ENCODE results near the gene PDCD7. TPM values are rescaled to one million over a fixed set of nuclear protein-coding genes. Genes with fewer than 3 reads are reported as not detected.
A peak's percentile ranks its signal among the peaks of the same experiment; 100 is the strongest.
"Not testable (repeated sequence)": the region's sequence is repeated elsewhere in the genome, so short reads cannot be mapped to it uniquely, and the experiment has no call there.

PDCD7 gene
- total RNA-seq, 1 donor from 2014 or later, result 19.7 TPM

DNA sequence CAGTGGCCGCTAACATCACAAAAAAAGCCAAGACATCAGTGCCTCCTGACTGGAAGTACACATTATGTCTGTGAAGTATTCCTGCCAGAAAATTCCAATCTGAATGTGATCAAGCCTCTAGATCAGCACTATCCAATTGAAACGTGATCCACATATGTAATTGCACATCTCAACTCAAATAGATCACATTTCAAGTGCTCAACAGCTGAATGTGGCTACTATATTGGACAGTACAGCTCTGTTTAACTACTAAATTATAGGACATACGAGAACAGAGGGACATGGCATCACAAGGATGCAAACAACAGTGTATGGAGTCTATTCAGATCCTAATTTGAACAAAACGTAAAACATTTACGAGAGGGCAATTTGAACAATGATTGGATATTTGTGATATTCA lies 18.1 kb downstream of the PDCD7 start:
- no peak for DNase-seq

DNA sequence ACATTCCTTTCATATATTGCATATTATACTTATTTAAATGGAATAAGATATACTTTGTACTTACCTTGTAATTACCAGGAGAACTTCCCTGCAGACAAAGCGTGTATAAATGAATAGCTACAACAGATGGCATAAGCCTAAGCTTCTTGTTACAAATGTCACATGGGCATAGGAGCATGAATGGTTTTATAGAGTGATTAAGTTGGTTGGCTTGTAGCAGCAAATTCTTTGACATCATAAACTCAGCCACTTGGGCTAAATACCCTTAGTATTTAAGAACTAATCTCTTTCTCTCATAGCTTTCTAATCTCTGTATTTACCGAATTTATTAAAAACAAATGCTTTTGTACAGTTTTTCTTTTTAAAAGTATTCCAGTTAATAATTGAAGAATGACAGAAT lies 18.5 kb downstream of the PDCD7 start, which contains the start of gene UBAP1L:
Gene UBAP1L, minus strand, starts transcription at position 115 of the 400 bp plus-strand sequence. CDS start 8,985 bp downstream, outside the sequence.
- DNase-seq, result no peak

DNA sequence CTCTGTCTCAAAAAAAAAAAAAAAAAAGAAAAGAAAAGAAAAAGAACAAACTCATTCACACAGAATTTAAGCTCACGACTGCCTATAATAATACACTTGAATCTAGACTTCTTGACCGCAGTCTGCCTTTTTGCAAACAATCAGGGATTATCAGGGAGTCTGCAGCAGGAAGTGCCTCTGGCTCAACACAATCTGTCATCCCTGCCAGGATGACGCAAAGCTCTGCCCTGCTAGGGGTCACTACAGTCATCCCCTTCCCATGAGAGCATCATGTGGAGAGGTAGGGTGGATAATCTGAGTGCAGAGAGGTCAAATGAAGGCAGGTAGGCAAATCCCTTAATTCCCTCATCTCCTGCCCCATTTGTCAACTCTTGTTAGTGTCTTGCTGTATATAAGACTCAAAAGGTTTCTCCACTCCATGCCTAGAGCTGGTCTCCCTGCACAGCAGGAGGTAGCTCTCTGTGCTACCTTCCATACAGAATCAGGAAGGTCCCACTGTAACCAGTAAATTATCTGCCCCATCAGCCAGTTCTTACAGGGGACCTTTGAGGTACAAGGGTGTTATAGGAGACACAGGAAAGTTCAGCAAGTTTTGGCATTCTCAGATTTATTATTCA lies 22.8 kb downstream of the PDCD7 start:
- no peak for DNase-seq

DNA sequence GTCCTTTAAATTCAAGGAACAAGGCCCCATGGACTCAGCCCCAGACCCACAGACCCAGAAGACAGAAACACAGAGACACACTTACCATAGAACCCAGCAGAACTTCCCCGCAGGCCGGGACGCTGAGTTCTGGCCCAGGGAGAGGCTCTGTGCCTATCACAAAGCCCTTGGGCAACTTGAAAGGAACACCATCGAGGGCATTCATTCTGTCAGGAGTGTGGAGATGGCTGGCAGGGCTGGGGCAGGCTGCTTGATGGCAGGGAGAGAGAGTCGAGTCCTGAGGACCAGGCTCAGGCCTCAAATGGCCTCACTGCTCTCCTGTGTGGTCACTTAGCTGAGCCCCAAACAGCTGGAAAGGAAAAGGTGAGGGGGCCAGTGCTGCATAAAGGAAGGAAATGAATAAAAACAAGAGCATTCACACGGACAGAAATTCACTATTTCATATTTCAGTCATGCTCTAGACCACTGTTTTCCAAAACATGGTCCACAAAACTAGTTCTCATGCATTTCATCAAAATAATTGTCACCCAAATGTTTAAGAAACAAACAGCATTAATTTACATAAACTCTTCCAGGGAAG lies 27.5 kb downstream of the PDCD7 start:
- DNase-seq, result no peak

DNA sequence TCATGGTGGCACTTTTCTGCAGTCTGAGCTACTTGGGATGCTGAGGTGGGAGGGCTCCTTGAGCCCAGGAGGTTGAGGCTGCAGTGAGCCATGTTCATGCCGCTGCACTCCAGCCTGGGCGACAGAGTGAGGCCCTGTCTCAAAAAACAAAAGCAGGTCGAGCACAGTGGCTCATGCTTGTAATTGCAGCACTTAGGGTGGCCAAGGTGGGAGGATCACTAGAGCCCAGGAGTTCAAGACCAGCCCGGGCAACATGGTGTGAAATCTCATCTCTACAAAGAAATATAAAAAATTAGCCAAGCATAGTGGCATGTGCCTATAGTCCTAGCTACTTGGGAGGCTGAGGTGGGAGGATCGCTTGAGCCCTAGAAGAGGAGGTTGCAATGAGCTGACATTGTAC lies 28.6 kb downstream of the PDCD7 start:
- no peak for DNase-seq

DNA sequence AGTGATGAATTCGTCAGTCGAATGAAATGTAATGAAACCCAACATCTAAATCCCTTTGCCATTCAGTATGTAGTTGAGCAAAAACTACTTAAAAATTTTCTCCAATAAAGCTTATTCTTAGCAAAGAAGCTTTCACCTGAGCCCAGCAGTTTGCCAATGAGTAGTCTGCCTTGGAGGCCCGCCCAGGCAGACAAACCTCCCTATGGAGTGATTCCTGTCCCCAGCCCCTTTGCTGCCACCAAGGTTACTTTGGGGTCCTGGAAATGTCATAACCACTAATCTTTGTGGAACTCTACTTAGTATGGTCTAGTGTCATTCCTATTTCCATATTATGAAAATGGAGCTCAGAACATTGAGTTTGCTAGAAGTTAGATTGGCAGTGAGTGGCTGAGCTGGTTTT lies 30.7 kb downstream of the PDCD7 start:
- DNase-seq, result no peak

DNA sequence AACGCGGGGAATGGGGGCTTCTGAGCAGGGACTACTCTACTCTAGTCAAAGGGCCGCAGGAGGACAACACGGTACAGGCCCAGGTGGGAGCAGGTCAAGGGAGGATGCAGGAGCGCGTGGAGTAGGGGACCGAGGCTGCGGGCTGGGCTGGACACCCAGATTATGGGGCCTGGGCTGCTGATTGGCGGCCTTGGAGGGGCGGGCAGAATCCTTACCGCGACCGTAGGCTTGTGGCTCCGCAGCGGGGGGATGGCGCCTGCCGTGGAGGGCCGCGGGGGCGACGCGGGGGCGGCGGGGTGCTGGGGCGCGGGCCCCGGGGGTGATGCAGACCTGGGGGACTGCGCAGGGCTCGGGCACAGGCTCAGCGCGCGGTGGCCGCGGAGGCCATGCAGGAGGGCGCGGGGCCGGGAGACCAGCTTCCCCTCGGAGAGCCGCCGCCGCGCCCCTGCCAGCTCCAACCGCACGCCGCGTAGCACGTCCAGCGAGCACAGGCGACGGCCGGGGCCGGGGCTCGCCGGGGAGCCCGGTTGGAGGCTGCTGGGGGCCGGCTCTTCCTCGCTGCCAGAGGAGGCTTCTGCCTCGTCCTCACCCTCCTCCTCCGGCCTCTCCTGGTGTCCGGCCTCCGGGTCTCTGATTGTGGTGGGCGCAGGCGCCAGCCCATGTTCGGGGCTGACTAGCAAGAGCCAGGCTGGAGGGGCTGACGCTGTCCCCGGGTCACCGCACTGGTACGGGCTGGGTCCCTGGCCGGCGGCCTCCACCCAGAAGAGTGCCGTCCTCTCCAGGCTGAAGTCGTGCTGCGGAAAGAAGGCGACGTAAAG lies 31.5 kb downstream of the PDCD7 start:
- no peak for DNase-seq

DNA sequence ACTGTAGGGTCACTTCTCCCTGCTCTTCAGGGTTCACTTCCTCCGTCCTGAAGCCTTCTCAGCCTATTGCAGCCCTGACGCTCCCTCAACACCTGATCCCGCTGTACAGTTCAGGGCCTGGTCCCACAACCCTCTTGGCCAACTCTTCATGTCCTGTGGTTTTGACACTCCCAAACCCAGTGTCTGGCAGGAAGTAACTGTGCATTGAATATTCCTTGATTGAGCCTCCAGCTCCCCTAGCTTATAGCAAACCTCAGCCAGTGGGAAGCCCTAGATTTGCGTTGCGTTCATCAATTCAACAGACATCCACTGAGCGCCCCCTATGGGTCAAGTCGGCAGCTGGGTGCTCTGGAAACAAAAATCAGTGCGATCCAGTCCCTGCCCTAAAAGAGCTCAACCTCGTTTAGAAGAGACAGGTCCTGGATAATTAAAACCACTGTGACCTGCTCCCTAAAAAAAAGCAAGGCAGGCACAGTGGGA lies 32.2 kb downstream of the PDCD7 start:
- DNase-seq, result peak; percentile 38

DNA sequence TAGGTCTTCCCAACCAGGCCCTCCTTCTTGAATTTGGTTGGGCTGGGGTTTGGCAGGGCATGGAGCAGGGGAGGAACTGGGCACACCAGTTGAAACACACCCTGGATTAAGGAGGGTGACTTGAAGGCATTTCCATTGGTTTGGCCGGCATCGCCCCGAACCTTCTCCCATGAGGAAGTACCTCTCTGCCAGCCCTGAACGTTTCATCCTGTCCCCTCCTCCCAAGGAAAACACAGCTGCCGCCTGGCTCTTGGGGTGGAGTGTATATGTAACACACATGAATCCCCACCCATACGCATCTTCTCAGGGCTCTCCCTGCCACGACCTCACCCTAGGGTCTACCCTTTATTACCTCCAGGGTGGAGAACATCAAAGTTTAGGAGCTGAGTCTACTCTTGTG lies 33.2 kb downstream of the PDCD7 start:
- DNase-seq, result no peak

DNA sequence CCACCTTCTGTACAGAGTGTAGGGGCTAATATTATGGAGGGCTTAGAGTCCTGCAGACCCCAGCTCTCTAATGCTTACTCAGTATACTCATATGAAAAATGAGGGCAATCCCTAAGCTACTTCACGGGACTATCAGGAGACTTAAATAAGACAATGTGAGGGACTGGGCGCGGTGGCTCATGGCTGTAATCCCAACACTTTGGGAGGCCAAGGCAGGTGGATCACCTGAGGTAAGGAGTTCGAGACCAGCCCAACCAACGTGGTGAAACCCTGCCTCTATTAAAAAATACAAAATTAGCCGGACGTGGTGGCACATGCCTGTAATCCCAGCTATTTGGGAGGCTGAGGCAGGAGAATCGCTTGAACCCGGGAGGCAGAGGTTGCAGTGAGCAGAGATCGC lies 33.8 kb downstream of the PDCD7 start:
- DNase-seq, result not testable (repeated sequence)

DNA sequence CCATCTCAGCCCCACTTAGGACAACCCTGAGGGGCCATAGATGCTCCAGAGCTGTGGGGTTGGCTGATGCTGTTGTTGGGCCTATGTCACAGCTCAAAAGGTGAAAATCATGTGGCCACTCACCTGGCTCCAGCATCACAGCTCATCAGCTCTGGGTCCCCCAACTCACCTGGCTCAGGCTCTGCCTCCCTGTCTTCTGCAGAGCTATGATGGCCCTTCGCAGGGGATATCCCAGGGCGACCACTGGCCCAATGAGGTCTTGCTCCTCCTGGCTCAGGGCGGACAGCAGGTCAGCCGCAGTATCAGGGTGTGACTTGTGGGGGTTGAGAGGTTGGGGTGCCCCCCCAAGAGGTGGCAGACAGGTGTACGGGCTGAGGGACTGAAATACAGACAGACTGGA lies 34.3 kb downstream of the PDCD7 start:
- DNase-seq, result no peak

DNA sequence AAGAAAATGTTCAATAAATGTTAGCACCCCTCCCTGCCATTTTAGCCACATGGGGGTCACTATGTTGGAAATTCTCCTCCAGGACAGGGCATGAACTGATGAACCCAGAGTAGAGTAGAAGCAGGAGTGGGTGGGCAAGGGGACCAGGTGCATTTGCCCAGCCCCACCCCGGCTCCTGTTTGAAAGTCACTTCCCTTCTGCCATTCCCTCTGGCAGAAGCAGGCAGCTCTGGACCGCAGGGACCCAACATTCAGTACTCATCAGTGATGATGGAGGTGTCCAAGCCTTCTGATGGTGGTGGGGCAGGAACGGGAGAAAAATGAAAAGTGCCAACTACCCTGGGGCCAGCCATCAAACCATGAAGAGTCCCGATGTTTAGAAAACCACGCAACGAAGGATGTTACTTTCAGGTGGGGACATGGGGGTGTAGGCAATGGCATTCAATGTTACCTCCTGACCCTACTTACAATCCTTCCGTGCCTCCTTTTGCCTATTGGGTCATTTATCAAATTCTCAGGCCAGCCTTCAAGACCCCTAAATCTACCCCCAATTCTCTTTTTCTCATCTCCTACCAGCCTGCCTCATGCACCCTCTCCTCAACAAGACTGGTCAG lies 35.9 kb downstream of the PDCD7 start:
- DNase-seq, result no peak

DNA sequence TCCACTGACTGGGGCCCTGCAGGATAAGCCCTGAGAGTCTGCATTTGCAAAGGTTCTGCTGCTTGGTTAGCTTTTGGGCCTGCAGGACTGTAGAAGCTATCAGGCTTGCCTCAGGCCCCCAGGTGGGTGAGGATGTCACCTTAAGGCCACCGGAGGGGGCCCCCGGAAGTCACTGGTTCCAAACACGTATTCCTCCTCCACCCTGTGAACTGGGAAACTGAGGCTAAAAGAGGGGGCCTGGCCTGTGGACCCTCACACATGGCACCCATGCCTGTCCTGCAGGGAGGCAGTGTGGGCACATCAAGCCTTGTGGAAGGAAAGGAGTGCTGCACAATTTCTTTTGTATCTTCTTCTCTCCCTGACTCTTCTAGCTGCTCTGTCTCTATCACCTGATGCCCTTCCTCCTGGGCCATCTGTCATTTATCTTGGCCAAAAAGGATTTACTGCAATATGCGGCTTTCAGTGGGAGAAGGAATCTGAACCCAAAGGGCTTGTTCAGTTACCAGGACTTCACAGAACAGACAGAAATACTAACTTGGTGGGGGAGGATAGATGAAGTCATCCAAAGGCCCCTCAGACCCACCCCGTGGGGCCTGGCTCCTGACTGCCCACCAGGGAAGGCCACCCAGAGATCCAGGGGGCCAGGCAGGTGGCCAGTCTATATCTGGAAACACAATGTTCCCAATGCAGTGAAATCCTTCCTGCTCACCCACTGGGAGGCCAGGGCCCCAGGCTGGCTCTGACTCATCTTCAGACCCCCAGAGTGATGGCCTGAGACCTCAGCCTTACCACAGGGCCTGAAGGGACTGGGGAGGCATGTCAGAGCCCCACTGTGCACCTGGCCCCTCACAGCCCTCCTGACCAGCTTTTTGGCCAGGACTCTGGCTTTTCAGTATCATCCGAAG lies 36.9 kb downstream of the PDCD7 start:
- no peak for DNase-seq

DNA sequence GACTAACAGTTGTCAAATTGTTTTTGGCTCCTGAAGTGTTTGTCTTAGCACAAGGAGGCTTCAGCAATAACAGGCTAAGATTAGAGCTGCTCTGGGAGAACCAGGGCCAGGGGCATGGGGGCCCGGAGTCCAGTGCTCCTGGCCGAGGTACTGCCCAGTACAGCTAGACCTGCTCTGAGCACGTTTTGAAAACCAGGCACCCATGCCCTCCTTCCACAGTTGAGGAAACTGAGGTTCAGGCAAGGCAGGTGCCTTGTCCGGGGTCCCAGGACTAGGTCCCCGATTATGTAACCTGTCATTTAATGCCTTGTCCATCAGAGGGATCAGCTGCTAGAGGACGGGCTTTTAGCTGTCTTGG lies 37.9 kb downstream of the PDCD7 start:
- DNase-seq, result no peak

DNA sequence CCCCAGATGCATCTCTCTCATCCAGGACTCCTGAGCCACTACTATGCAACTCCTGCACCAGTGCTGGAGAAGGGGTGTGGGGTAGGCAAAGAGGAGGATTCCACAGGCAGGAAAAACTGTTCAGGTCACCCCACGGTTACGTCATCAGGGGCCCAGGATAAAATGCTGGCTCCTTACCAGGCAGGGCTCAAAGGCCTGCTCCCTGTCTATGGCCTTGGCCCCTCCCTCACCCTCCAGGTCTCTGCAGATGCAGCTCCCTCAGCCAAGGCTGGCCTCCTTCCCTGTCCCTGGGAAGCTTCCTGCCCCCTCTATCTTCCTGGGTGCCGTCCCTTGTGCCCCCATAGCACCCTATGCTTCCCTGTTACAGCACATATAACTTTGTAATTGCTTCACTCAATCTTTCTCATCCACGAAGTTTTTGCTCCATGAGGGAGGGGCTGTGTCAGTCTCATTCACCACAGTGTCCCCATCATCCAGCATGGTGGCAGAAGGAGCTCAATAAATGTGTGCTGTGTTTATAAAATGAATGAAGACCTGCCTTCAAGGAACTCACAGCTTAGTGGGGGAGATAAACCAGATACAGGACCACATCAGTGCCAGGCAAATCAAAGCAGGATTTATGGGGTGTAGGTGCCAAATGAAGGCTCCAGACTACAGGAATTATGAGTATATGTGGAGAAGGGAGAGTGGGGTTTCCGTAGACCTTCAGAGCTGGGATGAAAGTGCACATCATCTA lies 38.4 kb downstream of the PDCD7 start:
- no peak for DNase-seq

DNA sequence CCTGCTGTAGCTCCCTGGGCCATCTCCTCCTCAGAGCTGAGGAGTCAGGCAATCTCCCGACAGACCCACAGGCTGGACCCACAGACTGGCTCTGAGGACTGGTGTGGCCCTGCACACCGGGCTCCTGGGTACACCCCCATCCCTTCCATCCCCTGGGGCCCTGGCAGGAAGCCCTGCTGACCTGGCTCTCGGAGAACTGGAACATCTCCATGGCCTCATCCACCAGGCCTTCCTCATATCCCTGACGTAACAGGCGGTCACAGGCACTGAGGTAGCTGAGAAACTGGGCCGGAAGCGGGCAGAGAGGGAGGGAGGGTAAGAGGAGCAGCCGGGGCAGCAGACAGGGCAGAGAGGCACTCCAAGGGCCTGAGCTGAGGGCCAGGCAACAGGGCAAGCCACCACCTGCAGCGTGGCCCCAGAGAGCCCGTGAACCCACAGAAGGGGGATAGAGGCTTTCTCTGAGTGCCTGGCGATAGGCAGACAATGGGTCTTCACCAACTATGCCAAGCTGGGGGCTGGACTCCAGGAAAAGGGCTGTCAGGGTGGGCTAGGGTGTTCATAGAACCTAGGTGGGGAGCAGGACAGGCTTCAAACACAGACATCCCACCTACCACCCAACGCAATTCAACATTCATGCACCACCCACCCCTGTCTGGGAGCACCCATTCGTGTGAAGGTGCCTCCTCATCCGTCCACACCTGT lies 39.2 kb downstream of the PDCD7 start:
- DNase-seq, result no peak

DNA sequence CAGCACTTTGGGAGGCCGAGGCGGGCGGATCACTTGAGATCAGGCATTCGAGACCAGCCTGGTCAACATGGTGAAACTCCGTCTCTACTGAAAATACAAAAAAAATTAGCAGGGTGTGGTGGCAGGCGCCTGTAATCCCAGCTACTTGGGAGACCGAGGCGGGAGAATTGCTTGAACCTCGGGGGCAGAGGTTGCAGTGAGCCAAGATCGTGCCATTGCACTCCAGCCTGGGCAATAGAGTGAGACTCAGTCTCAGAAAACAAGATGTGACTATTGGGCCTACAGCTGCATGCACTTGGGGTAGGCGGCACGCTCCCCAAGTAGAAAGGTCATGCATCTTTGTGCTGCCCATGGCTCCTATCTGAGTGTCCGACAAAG lies 39.8 kb downstream of the PDCD7 start:
- not testable (repeated sequence) for DNase-seq

DNA sequence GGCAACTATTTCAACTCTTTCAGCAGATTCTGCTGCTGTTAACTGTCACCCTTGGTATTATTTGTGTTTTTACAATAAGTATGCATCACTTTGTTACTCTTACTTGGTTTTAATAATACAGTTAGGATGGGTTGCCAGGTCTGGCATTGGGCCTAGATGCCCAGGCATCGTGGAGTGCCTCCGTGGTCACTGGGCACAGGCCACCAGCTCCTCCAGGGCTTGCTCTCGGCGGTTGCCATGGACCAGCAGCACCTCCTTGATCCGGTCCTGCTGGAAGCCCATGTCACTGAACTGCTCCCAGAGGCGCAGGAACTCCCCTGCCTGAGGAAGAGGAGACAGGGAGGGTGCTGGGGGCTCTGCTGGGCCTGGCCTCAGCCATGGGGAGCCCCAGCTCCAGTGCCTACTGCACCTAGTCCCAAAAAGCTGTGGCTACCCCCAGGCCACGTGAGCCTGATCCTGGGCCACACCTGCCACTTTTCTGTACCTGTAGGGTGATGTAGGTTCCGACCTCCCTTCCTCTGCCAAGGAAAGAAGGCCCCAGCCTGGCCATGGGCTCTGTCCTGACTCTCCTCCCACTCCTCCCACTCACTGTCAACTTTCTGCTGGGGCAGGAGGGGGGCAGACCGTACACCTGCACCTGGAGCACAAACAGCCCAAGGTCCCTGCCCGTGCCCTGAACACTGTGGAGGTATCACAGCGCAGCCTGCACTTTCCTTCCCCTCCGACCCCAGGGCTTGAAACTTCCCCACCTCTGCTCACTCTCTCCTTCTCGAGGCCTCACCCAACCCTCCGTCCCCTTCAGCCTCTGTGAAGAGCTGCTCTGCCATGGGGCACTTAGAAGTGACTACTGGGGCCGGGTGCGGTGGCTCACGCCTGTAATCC lies 40.5 kb downstream of the PDCD7 start:
- no peak for DNase-seq

DNA sequence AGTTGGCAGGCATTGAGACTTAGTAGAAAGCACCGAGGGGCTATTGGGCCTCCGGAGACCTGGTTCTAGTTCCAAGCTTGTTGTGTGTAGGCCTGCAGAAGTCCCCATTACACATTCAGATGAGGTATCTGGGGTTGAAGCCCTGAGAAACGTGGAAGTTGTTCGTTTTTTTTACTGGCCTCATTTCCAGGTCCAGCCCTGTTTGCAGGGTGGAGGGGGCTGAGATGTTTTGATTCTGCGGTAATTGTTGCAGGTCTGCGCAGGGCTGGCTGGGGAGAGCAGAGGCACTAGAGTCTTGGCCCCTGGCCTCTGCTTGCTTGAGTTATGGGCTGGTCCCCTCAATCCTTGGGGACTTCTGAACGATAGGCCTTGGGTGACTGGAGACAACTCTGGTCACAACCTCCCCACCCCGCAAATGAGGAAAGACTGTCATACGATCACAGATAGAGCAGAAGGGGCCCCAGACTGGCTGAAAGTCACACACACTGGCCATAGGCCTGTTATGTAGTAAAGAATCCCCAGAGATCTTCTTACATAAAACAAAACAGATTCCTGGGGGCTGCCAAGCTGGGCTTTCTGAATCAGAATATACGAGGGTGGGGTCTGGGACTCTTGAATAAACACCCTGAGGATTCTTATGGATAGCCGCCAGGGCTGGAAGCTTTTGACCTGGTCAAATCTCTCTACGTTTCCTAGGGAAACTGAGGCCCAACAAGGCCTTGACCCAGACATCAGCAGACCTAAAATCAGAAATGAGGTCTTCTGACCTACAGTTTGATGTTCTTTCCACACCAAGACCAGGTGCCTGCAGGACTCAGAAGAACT lies 41.5 kb downstream of the PDCD7 start:
- DNase-seq, result no peak

Data from occipital lobe (tissue), 2 donors.